Jurkat, Clone E6-1 (cell line): ENCODE measurements around the gene NFIX.

Experiments used
- DNase-seq: peaks from one replicate; pipeline ENCODE4 v3.0.0-alpha.2; 2011; ENCODE audit warnings: low read depth, low spot score
- H3K4me3 ChIP-seq: 2 replicates; pipeline ENCODE4 v1.5.1; 2011; ENCODE audit warnings: mild to moderate bottlenecking, low read length, control low read depth, moderate library complexity

NFIX gene

GRCh38 chr19:13015361-13016223 lies 20.3 kb downstream of the NFIX start:
- no peak overlapping the region for H3K4me3 ChIP-seq
- peak; percentile 12 for DNase-seq

DNA sequence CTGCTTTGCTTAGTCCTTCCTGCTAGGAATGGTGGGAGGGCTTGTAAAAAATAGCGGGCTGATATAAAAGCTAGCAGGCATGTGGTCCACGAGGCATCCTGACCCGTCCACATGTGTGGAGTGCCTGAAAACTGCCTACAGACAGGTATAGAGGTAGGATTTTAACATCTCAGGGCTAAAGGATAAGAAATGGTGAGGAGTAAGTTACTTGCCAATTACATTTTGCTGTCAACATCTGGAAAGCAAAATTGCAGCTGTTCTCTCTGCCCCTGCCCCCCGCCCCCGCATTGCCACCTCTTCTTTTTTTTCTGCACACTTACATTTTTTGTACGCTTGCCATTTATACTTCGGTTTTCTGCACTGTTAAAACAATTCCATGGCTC lies 21.0 kb downstream of the NFIX start:
- no peak overlapping the region for H3K4me3 ChIP-seq
- DNase-seq = no peak

DNA sequence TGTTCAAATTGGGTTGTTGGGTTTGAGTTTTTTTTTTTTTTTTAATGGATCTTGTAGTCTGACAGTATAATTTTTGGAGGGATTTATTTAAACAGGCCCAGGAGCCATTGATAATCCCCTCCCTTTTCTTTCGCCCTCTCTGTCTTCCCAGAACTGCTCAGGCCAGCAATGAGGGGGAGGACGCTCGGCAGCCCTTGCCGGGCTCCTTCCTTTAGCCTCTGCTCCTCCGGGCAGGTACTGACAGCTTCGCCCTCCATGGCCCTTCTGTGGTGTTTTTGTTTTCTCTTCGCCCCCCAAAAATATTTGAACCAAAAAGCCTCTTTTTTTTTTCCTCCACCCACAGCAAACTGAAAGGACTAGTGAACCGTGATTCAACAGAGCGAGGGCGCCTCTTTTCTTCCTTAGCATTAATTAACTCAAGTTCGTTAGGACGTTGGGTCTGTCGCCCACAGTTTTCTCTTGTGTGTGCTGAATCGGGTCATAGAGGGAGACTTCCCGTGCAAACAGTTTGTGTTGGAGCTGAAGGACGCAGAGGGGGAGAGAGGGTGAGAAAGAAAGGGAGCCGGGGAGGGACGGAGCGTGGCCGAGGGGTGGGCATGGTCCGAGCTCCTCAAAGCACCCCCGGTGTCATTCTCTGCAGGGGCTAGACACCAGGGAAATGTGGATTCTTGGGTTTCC lies 21.5 kb downstream of the NFIX start:
- DNase-seq = no peak
- no peak overlapping the region for H3K4me3 ChIP-seq

DNA sequence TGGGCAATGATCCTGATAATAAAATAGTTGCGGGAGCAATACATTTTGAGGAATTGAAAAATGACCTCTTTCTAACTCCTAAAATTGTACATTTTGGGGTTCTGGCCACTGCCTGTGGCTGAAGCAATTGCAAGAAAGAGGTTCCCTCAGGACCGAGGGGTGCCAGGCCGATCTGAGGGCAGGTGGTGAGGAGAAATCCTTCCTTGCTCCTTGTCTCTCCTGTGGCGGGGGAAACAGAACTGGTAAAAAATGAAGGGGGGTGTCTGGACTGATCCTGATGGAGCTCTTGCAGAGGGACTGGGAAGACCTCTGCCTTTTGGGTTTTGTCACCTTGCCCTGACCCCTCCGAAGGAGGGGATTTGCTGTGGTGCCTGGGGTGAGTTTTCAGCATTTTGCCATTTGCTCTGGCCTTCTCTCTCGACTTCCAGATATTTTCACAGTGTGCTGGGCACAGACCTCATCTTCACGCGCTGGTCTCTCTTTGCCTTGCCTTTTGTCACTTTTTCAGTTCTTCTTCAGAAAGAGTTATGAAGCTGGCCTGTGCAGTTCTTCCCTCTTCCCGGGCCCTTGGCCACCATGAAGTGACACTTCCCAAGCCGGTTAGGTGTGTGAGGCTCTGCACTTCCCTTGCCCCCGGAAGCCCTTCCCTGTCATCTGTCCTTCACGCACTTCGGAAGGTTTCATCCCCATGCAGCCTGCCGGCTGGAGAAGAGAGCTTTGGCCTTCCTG lies 22.2 kb downstream of the NFIX start:
- no peak for DNase-seq
- H3K4me3 ChIP-seq = no peak overlapping the region

DNA sequence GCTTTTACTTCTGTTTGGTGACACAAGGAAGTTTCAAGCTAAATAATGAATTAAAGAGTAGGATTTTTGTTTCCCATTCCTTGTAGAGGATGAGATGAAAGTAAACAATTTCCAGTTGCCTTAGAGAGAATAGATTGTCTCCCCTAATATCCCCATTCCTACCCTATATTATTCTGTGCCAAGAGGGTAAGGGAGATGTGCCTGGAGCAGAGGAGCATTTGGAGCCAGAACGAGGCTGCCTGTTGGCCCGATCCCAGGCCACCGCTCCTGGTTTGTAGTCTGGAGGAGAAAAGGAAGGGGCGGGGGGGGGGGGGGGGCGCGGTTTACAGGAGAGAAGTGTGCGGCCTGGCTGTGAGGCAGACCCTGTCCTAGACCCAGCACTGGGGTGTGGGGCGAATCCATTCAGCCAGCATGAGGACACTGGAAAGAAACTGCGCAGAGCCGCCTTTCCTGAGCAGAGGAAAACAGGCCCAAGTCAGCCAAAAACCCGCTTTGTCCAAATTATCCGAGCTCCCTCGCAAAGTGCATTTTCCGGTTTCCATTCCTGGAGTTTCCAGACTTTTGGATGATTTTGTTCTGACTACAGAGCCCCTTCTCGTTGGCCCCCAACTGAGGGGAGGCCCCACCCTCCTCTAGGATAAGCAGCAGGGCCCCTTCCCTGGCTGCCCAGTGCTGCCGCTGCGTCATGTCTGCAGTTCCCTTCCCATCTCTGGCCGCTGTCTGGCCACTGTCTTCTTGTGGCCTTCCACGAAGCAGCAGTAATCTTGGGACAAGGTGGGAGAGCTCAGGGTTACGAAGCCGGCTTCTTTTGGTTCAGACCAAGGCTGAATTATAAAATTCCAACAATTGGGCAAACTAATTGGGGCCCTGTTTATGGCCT lies 23.0 kb downstream of the NFIX start:
- no peak for DNase-seq
- H3K4me3 ChIP-seq = no peak overlapping the region

- H3K4me3 ChIP-seq = no peak overlapping the region
- no peak for DNase-seq
These were observed 24.1 kb downstream of the NFIX start for GRCh38 chr19:13019332-13019731.

DNA sequence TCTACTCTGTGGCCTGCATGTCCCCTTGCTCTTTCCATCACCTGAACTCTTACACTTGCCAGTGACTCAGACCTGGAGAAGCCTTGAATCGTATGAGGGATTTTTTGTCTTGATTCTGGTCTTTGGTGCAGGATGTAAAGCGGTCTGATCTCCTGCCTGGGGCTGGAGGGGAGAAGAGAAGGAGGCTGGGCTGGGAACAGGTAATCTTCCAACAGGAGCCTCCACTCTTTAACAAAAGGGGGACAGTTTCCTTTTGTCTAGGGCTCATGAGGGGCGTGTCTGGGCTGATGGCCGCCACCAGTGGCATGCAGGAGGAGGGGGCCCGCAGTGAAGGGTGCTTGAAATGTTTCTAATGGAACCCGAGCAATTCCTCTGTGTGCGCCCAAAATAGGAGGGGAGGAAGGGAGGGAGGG lies 24.7 kb downstream of the NFIX start:
- DNase-seq = no peak

DNA sequence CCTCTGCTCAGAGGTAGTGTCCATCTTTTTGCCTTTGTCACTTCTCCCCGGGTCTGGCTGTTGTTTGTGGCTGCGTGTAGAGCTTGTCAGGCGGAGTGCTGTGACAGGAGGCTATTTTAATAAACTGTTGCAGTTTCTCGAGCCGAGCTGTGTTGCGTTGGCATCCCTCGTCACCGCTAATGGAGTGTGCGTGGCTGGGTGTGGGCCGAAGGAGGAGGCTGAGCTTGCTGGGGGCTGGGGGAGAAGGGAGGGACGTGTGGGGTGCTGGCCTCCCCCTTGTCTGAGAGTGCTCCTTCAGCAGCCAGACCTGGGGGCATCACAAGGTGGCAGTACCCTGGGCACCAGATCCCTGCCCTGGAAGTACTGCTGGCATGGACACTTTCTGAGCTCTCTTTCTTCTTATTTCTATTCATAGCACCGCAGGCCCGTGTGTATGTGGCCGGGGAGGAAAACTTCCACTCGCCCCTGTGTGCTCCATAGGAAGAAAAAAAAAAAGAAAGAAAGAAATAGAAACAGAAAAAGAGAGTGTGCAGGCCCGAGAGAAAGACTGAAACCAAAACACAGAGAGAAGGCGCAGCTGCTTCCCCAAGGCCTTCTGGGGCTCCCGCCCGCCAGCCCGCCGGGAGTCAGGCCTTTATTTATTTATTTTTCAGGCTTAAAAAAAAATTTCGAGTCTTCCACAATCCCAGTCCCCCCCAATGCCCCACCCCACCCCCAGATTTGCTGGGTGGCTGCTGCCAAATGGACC lies 27.0 kb downstream of the NFIX start:
- no peak overlapping the region for H3K4me3 ChIP-seq
- DNase-seq = no peak

More for the DNA sequence above, 24.7 kb downstream of the NFIX start:
- no peak overlapping the region for H3K4me3 ChIP-seq

DNA sequence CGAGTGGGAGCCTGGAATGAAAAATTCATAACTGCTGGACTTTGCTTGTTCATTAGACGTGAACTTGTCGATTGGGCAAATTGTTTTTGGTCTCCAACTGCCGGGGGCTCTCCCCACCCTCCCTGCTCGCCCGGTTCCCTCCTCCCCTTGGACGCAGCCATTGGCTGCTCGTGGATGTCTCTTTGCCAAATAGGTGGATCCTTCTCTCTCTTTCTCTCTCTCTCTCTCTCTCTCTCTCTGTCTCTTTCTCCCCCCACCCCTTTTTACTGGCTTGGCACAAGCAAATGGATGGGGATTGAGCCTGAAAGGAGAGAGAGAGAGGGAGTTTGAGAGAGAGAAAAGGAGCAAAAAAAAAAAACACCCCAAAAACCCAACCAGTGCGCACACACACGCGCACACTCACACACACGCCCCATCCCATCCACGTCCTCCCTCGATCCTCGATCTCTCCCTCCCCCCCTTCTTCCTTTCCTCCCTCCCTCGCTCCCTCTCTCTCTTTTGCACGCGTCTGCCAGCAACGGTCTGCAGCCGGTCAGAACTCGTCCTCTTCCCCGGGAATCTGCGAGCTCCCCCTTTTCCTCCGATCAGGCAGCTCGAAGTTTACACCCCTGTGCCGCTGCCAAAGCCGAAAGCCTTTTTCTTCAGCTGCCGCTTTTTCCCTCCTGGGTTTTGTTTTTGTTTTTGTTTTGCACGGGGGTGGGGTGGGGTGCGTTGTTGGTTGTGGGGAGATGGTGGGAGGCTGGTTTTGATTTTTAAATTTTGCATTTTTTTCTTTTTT lies 27.8 kb downstream of the NFIX start:
- no peak for DNase-seq
- H3K4me3 ChIP-seq = no peak overlapping the region

DNA sequence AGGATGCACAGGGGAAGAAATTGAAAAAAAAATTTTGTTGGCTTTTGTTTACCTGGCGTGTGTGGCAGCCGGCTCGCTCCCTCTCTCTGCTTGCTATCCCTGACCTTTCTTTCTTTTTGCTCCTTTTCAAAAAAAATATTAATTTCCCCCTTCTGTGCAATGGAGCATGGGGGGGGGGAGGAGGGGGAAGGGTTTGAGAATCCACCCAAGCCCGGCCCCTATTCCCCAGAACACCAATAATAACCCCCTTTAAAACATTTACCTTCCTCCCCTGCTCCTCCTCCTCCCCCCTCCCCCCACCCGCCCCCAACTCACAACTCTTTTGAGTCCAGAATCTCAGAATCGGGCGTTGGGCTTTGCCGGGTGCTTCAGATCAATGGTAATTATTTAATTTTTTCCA lies 28.4 kb downstream of the NFIX start:
- no peak for DNase-seq
- no peak overlapping the region for H3K4me3 ChIP-seq

DNA sequence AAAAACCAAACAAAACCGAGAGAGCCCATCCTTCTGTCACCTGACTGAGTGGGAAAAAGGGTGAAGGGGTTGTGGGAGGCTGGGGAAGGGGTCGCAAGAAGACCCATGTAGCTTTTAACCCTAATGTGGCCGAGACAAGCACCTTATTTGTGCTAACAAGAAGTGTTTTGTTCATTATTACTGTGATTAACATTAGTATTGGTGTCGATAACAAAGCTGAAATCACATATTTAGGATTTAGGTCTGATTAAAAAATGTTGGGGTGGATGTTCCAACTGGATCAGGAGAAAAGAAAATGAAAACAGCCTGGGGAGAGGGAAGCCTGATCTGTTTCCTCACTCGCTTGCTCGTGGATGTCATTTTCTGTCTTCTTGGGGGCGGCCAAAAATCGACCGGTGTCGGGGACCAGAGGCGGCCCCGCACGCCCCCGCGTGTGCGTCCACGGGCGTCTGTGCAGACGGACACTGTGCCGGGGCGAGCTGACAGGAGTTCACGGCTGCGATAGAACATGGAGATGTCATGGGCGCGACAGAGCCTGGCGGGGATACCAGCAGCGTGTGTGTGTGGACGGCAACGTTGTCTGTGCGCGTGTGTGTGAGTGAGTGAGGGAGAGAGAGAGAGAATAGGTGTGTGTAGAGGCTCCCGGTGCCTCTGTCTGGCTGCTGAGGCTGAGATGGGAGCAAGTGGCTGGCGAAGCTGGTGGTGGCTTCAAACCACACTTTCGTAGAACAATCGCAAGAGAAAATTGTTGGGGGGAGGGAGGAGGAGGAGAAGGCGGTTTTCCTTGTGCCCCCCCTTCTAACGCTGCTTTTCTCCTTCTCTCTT lies 29.1 kb downstream of the NFIX start:
- no peak for DNase-seq
- no peak overlapping the region for H3K4me3 ChIP-seq

DNA sequence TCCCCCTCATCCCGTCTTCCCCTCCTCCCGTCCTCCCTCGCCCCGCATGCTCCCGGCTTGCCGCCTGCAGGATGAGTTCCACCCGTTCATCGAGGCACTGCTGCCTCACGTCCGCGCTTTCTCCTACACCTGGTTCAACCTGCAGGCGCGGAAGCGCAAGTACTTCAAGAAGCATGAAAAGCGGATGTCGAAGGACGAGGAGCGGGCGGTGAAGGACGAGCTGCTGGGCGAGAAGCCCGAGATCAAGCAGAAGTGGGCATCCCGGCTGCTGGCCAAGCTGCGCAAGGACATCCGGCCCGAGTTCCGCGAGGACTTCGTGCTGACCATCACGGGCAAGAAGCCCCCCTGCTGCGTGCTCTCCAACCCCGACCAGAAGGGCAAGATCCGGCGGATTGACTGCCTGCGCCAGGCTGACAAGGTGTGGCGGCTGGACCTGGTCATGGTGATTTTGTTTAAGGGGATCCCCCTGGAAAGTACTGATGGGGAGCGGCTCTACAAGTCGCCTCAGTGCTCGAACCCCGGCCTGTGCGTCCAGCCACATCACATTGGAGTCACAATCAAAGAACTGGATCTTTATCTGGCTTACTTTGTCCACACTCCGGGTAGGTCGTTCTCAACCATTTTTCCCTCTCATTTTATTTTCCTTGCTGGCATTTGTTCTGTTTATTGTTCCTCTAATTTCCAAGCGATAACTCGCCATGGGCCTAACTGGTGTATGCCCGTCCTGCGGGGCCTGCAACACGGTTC lies 29.8 kb downstream of the NFIX start:
- no peak for DNase-seq
- no peak overlapping the region for H3K4me3 ChIP-seq

GRCh38 chr19:13025819-13026456 lies 30.7 kb downstream of the NFIX start:
- H3K4me3 ChIP-seq = no peak overlapping the region
- DNase-seq = no peak

DNA sequence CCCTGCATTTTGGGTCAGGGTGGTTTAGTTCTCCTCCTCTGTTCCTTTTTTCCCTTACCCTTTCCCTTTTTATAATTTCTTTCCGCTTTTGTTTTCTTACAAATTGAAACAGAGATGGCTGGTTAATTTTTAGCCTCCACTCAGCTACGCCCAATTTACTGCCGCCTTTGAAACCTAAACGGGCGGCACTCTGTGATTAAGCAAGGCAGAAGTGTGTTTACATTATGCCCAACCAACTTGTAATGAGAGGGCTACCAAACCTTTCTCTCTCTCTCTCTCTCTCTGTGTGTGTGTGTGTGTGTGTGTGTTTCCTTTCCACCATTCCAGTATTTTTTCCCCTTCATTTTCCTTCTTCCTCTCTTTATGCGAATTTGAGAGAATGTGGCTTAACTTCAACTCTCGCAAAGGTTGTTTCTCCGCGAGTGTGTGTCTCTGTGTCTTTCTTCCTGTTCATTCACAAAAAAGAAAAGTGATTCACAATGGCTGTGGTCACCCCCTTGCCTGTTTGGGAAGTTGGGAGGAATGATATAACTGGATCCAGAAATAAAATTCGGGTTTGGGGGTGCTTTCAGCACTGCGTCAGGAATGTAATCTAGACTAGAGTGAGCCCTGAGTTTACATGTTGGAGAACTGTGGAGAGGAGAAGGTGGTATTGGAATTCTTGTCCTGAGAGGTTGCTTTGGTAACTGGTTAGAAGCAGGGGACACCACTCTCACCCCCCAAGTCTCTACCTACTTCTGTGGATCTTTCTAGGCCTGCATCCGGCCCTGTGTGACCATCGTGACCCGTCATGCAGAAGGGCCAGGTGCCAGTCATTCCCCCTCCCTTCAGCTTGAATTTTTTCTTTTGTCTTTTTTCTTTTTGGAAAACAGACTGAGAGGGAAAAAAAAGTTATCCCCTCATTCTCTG lies 31.4 kb downstream of the NFIX start:
- no peak for DNase-seq
- no peak overlapping the region for H3K4me3 ChIP-seq

DNA sequence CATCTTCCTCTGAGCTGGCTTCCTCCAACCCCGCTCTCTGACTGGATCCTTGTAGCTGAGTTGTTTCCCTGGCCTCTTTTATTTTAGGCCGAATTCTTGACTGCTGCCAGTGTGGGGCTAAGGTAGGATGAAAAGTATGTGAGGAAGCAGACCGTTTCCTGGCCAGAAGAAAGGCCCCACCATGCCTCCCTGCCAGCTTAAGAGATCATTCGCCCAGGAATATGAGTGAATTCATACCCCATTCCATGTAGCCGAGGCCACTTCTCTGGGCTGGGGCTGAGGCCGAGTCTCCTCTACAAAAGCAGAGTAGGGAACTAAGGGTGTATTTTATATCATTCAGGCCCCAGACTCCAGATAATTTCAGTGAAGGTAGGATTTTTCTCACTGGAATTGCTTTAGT lies 32.3 kb downstream of the NFIX start:
- no peak overlapping the region for H3K4me3 ChIP-seq
- DNase-seq = no peak
